Hindlimb muscle (tissue), 1 donor: Measurements from ENCODE around the gene TMEM235. TPM values are rescaled to one million over a fixed set of nuclear protein-coding genes. Genes with fewer than 3 reads are reported as not detected.

Source experiments
- DNase-seq: peaks from one replicate; pipeline ENCODE4 v3.0.0-alpha.2; 2013
- polyA plus RNA-seq: library from polyadenylated mRNA; unstranded; fragments of 120-200 nt; gene quantifications from one replicate; pipeline ENCODE4 v1.2.1, GENCODE V29; 2013; ENCODE audit not compliant: insufficient read length

Gene TMEM235
- polyA plus RNA-seq, 1 donor, result not detected

GRCh38 chr17:78219396-78220150 is 11.9 kb upstream of the TMEM235 start:
- DNase-seq, result no peak

GRCh38 chr17:78223061-78223460 is 8.4 kb upstream of the TMEM235 start:
- no peak for DNase-seq

GRCh38 chr17:78223765-78224164 is 7.7 kb upstream of the TMEM235 start:
- no peak for DNase-seq

- no peak for DNase-seq
Measured at GRCh38 chr17:78224231-78225087, 7.0 kb upstream of the TMEM235 start.

GRCh38 chr17:78225088-78225865 is 6.2 kb upstream of the TMEM235 start:
- no peak for DNase-seq

- no peak for DNase-seq
Measured at GRCh38 chr17:78226055-78226758, 5.2 kb upstream of the TMEM235 start.

GRCh38 chr17:78226759-78227454 is 4.5 kb upstream of the TMEM235 start:
- DNase-seq, result no peak

- no peak for DNase-seq
Measured at GRCh38 chr17:78227455-78227916, 3.9 kb upstream of the TMEM235 start.

GRCh38 chr17:78228176-78228575 is 3.3 kb upstream of the TMEM235 start:
- no peak for DNase-seq

GRCh38 chr17:78230252-78230962 is 1.0 kb upstream of the TMEM235 start:
- no peak for DNase-seq

- DNase-seq, result no peak
Measured at GRCh38 chr17:78231991-78232858, 794 bp downstream of the TMEM235 start.

- no peak for DNase-seq
Measured at GRCh38 chr17:78232859-78233173, 1.4 kb downstream of the TMEM235 start.

- DNase-seq, result no peak
Measured at GRCh38 chr17:78233678-78234077, 2.2 kb downstream of the TMEM235 start.

GRCh38 chr17:78234261-78234865 is 2.9 kb downstream of the TMEM235 start:
- no peak for DNase-seq

GRCh38 chr17:78235022-78235421 is 3.6 kb downstream of the TMEM235 start:
- peak; percentile 74 for DNase-seq

GRCh38 chr17:78235885-78236284 is 4.5 kb downstream of the TMEM235 start:
- no peak for DNase-seq

- DNase-seq, result no peak
Measured at GRCh38 chr17:78236362-78237127, 5.1 kb downstream of the TMEM235 start.

- DNase-seq, result peak; percentile 61
Measured at GRCh38 chr17:78237401-78238012, 6.1 kb downstream of the TMEM235 start.
